Hepatocyte (in vitro differentiated cells): ENCODE measurements around the gene LIPA. TPM values are rescaled to one million over a fixed set of nuclear protein-coding genes. Genes with fewer than 3 reads are reported as not detected.

Experiments
- DNase-seq: peaks from one replicate; pipeline ENCODE4 v3.0.0-alpha.2; 2016; ENCODE audit warnings: low spot score
- H2AFZ ChIP-seq: fragments of 200-600 bp; sonication (generic); 2 replicates; pipeline ENCODE4 v1.6.0; 2016; ENCODE audit warnings: antibody characterized with exemption, mild to moderate bottlenecking
- H3K27ac ChIP-seq: fragments of 200-600 bp; sonication (generic); 2 replicates; pipeline ENCODE4 v1.5.1; 2016; ENCODE audit warnings: mild to moderate bottlenecking
- H3K27me3 ChIP-seq: fragments of 200-600 bp; sonication (generic); 2 replicates; pipeline ENCODE4 v1.6.1; 2016
- H3K36me3 ChIP-seq: fragments of 200-600 bp; sonication (generic); replicated peaks from 2 replicates; pipeline ENCODE4 v1.5.1; 2016; ENCODE audit warnings: low read depth; ENCODE audit not compliant: insufficient read depth
- H3K4me1 ChIP-seq: fragments of 200-600 bp; sonication (generic); 2 replicates; pipeline ENCODE4 v1.5.1; 2016; ENCODE audit warnings: mild to moderate bottlenecking, moderate library complexity; ENCODE audit not compliant: insufficient read depth
- H3K4me2 ChIP-seq: fragments of 200-600 bp; sonication (generic); 2 replicates; pipeline ENCODE4 v1.6.0; 2016
- H3K4me3 ChIP-seq: fragments of 200-600 bp; sonication (generic); 2 replicates; pipeline ENCODE4 v1.5.1; 2016; ENCODE audit warnings: mild to moderate bottlenecking
- H3K79me2 ChIP-seq: fragments of 200-600 bp; sonication (generic); 2 replicates; pipeline ENCODE4 v1.6.0; 2017; ENCODE audit warnings: mild to moderate bottlenecking
- H3K9me2 ChIP-seq: fragments of 200-600 bp; sonication (generic); replicated peaks from 2 replicates; pipeline ENCODE4 v1.6.0; 2017; ENCODE audit warnings: mild to moderate bottlenecking; ENCODE audit not compliant: insufficient read depth
- H3K9me3 ChIP-seq: fragments of 200-600 bp; sonication (generic); 2 replicates; pipeline ENCODE4 v1.5.1; 2016; ENCODE audit warnings: low read depth, mild to moderate bottlenecking
- H4K20me1 ChIP-seq: fragments of 200-600 bp; sonication (generic); 2 replicates; pipeline ENCODE4 v1.6.0; 2016; ENCODE audit warnings: mild to moderate bottlenecking; ENCODE audit not compliant: insufficient read depth, poor library complexity, severe bottlenecking
- CTCF ChIP-seq: fragments of 200-600 bp; sonication (generic); IDR thresholded peaks from 2 replicates; pipeline ENCODE4 v1.5.1; 2016; ENCODE audit warnings: antibody characterized with exemption, mild to moderate bottlenecking; ENCODE audit not compliant: poor library complexity
- EZH2 ChIP-seq: fragments of 200-600 bp; sonication (generic); IDR thresholded peaks from 2 replicates; pipeline ENCODE4 v1.6.1; 2016; ENCODE audit warnings: antibody characterized with exemption, mild to moderate bottlenecking, borderline replicate concordance
- EZH2phosphoT487 ChIP-seq: fragments of 200-600 bp; sonication (generic); IDR thresholded peaks from one replicate; pipeline ENCODE4 v1.6.1; 2018; ENCODE audit warnings: antibody characterized with exemption, mild to moderate bottlenecking, low read depth, moderate library complexity; ENCODE audit not compliant: unreplicated experiment, severe bottlenecking
- WGBS: methylation state at CpG from one replicate; pipeline ENCODE4 v1.1.6; 2016; ENCODE audit warnings: low lambda C conversion rate; ENCODE audit errors: missing lambda C conversion rate; 5-methylcytosine and 5-hydroxymethylcytosine counted together
- polyA plus RNA-seq: library from polyadenylated mRNA; unstranded; fragments of >200 nt; fragmentation: Nextera tagmentation; extraction: Ambion mirVana; gene quantifications from 2 replicates; pipeline ENCODE4 v1.2.1, GENCODE V29; 2016
- total RNA-seq: library from RNA; depleted of rRNA; stranded (reverse); fragments of >200 nt; gene quantifications from 2 replicates; pipeline ENCODE4 v1.2.3, GENCODE V29; 2014

LIPA gene
- total and polyA plus RNA-seq, 2 experiments from 2014 or later = 144 to 148 TPM

- no peak for DNase-seq
- Histone ChIP-seq H3K4me3 (no peak overlapping the region), H3K9me2 (no peaks in the 10 kb centered on the region), H4K20me1 (no peaks in the 10 kb centered on the region), H3K27me3 (no peaks in the 10 kb centered on the region), H3K79me2 (no peaks in the 10 kb centered on the region), H3K27ac (no peak overlapping the region), H2AFZ (no peak overlapping the region), H3K9me3 (no peaks in the 10 kb centered on the region), H3K4me2 (no peak overlapping the region), H3K4me1 (peaks cover 8% of the 10 kb centered on the region), H3K36me3 (no peaks in the 10 kb centered on the region)
- 77% methylated on average over 3 of the region's 3 CpGs for WGBS
- TF ChIP-seq CTCF (no peak), EZH2phosphoT487 (no peak), EZH2 (no peak)
These were observed 9.9 kb downstream of the LIPA start for GRCh38 chr10:89241486-89242344.

DNA sequence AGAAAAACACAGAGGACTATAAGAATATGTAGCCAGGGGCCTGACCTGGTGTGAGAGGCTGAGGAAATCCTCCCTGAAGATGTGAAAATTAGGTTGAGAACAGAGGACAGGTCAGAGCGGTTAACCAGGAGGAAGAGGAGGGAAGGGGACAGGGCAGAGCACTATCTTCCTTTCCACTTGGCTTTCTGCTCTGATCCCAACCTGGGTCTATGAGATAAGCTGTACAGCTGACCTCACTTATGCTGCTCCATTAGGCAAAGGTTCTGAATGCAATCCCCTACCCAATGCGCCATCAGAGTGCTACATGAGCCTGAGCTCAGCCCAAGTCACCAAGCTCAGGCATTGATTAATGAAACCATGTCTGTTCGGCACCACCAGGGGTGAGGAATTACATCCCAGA lies 10.5 kb downstream of the LIPA start:
- H3K4me2 ChIP-seq = no peak overlapping the region
- H3K9me2 ChIP-seq = no peaks in the 10 kb centered on the region
- H3K4me1 ChIP-seq = peaks cover 8% of the 10 kb centered on the region
- no peaks in the 10 kb centered on the region for H3K9me3 ChIP-seq
- H4K20me1 ChIP-seq = no peaks in the 10 kb centered on the region
- TF ChIP-seq EZH2phosphoT487 (no peak), CTCF (no peak), EZH2 (no peak)
- H3K4me3 ChIP-seq = no peak overlapping the region
- DNase-seq = no peak
- no peak overlapping the region for H2AFZ ChIP-seq
- H3K27ac ChIP-seq = no peak overlapping the region
- WGBS = 96% methylated on average over 3 of the region's 3 CpGs
- no peaks in the 10 kb centered on the region for H3K27me3 ChIP-seq
- H3K36me3 ChIP-seq = no peaks in the 10 kb centered on the region
- H3K79me2 ChIP-seq = no peaks in the 10 kb centered on the region

DNA sequence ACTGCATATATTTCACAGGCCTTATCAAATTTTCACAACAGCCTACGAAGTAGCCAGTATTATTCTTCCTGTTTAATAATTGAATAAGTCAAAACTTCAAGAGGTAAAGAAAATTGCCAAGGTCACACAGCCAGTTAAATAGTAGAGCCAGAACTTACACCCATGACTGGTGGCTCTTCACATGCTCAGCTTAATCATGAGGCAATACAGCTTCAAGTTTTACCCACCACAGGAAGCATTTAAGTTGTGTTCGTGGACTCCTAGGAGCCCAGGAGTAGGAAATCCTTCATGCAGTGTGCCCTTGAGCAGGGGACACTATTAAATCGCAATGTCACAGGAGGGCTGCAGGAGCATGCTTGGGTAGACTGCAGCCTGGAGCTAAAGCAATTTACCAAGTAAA lies 11.1 kb downstream of the LIPA start:
- no peak overlapping the region for H3K27ac ChIP-seq
- TF ChIP-seq CTCF (no peak), EZH2phosphoT487 (no peak), EZH2 (no peak)
- H3K27me3 ChIP-seq = no peaks in the 10 kb centered on the region
- WGBS = 54% methylated on average over 3 of the region's 3 CpGs
- H3K9me3 ChIP-seq = no peaks in the 10 kb centered on the region
- no peaks in the 10 kb centered on the region for H3K79me2 ChIP-seq
- no peaks in the 10 kb centered on the region for H4K20me1 ChIP-seq
- H3K4me2 ChIP-seq = no peak overlapping the region
- H2AFZ ChIP-seq = no peak overlapping the region
- no peaks in the 10 kb centered on the region for H3K36me3 ChIP-seq
- peaks cover 8% of the 10 kb centered on the region for H3K4me1 ChIP-seq
- no peak overlapping the region for H3K4me3 ChIP-seq
- H3K9me2 ChIP-seq = no peaks in the 10 kb centered on the region
- DNase-seq = no peak
